Right lobe of liver (tissue), 6 donors: ENCODE data around the gene CAMSAP2. TPM values are rescaled to one million over a fixed set of nuclear protein-coding genes. Genes with fewer than 3 reads are reported as not detected.

Experiments
- ATAC-seq, 4 donors: fragments of 200-7000 bp; cut with Tn5 transposase; one replicate each; pipeline ENCODE4 v1.9.1; 2020; ENCODE audit warnings: mild to moderate bottlenecking in 4 of 4, moderate library complexity in 4 of 4
- DNase-seq, 3 donors: peaks; one replicate each; pipeline ENCODE4 v3.0.0-alpha.2; 2020
- H3K27ac ChIP-seq, 3 donors: fragments of 200-600 bp; one replicate each; pipeline ENCODE4 v1.8.0; 2022
- H3K27me3 ChIP-seq, 2 donors: fragments of 200-600 bp; one replicate each; pipeline ENCODE4 v1.8.0; 2022
- H3K36me3 ChIP-seq, 4 donors: fragments of 200-600 bp; sonication (generic) in 1 of 4; one replicate each; pipeline versions ENCODE4 v1.5.1 to v1.8.0; 2017 to 2022; ENCODE audit warnings: control low read depth in 1 of 4
- H3K4me1 ChIP-seq, 4 donors: fragments of 200-600 bp; sonication (generic) in 1 of 4; one replicate each; pipeline versions ENCODE4 v1.5.1 to v1.8.0; 2017 to 2022; ENCODE audit warnings: control low read depth in 1 of 4
- H3K4me3 ChIP-seq, 3 donors: fragments of 200-600 bp; one replicate each; pipeline ENCODE4 v1.8.0; 2022
- H3K9me3 ChIP-seq, 4 donors: fragments of 200-600 bp; sonication (generic) in 1 of 4; one replicate each; pipeline versions ENCODE4 v1.5.1 to v1.8.0; 2017 to 2022; ENCODE audit warnings: control low read depth in 1 of 4
- POLR2A ChIP-seq: fragments of 450-650 bp; IDR thresholded peaks from one replicate; pipeline ENCODE4 v1.6.1; 2017; ENCODE audit warnings: antibody characterized with exemption, mild to moderate bottlenecking
- WGBS: methylation state at CpG from one replicate; pipeline ENCODE4 v1.1.6; 2018; ENCODE audit warnings: low coverage, low lambda C conversion rate; ENCODE audit not compliant: insufficient coverage; ENCODE audit errors: missing lambda C conversion rate; 5-methylcytosine and 5-hydroxymethylcytosine counted together
- intact Hi-C, 2 donors: fragments of 100-400 bp; cut with DNase I; formaldehyde crosslinking; loops; one replicate each; pipeline versions ENCODE4 v1.11.2 to v1.14.1; 2022
- total RNA-seq, 6 experiments: library from RNA; depleted of rRNA in 2 of 6; stranded (reverse); fragments of >200 nt in 2 of 6; fragmentation: NEBNext Ultra II Directional in 3 of 6; extraction: Animal tissue kit (Norgen Biotek cat#: 25700) in 3 of 6; gene quantifications; one replicate each; pipeline versions ENCODE4 v1.1.0 to v1.2.4, GENCODE V29; 2016 to 2023
- TF ChIP-seq, protein P1 (sequence below), 4 donors: fragments of 200-600 bp in 3 of 4; fragments of 450-650 bp in 1 of 4; IDR thresholded peaks; one replicate each; pipeline versions ENCODE4 v1.5.1 to v1.8.0; 2016 to 2022; ENCODE audit warnings: antibody characterized with exemption in 4 of 4, mild to moderate bottlenecking in 2 of 4
- donor health status: DM: no; HTN: yes; CAD: no.
- donor health status: DM: no; HTN: no; CAD: no.
- donor health status: DM: no; HTN: no; CAD: no.
- donor health status: DM: no; HTN: yes; CAD: no.
- donor health status: DM: no; HTN: yes; CAD: no.

The CAMSAP2 gene
- total RNA-seq, 6 experiments from 2014 or later: 4.0 to 12.5 (median 8.0) TPM

DNA sequence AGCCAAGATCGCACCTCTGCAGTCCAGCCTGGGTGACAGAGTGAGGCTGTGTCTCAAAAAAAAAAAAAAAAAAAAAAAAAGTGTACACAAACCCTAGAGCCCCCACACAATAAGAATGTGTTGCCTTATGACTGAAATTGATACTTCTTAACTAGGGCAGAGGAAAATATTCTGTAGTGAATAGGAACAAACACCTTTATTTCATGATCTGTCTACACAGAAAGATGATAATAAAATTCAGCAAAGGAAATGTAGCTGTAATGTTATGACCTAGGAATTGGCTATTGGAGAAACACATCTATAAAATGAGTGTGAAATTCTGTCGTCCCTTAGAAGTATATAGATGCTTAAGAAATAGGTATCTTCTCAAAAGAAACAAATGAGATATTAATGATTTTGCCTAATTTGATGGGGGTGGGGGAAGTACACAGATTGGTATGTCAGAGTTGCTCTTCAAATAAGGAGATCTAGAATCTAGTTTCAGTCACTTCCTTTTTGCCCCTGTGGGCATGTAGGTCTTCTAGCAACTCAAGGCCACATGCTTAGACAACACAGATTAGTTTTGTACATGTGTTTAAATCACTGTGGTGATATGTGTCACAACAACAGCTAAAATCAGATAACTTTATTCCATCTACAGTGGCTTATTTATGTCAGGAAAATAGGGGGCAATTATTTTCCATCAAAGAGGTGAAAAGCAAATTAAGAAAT, 123.4 kb downstream of the CAMSAP2 start:
- no peaks in the 10 kb centered on the region for H3K9me3 ChIP-seq
- intact Hi-C loops: no loop called here
- H3K36me3 ChIP-seq: peaks cover 0 to 3% (median 0%) of the 10 kb centered on the region in 4 donors
- 79% methylated on average over 2 of the region's 2 CpGs for WGBS
- H3K27ac ChIP-seq: no peak overlapping the region
- no peaks in the 10 kb centered on the region for H3K4me1 ChIP-seq
- ATAC-seq: no peak
- TF ChIP-seq, protein P1, sequence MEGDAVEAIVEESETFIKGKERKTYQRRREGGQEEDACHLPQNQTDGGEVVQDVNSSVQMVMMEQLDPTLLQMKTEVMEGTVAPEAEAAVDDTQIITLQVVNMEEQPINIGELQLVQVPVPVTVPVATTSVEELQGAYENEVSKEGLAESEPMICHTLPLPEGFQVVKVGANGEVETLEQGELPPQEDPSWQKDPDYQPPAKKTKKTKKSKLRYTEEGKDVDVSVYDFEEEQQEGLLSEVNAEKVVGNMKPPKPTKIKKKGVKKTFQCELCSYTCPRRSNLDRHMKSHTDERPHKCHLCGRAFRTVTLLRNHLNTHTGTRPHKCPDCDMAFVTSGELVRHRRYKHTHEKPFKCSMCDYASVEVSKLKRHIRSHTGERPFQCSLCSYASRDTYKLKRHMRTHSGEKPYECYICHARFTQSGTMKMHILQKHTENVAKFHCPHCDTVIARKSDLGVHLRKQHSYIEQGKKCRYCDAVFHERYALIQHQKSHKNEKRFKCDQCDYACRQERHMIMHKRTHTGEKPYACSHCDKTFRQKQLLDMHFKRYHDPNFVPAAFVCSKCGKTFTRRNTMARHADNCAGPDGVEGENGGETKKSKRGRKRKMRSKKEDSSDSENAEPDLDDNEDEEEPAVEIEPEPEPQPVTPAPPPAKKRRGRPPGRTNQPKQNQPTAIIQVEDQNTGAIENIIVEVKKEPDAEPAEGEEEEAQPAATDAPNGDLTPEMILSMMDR (IDR thresholded peaks at IDR 0.05): no peak
- TF ChIP-seq POLR2A: no peak
- no peak for DNase-seq
- no peaks in the 10 kb centered on the region for H3K27me3 ChIP-seq
- H3K4me3 ChIP-seq: no peak overlapping the region

DNA sequence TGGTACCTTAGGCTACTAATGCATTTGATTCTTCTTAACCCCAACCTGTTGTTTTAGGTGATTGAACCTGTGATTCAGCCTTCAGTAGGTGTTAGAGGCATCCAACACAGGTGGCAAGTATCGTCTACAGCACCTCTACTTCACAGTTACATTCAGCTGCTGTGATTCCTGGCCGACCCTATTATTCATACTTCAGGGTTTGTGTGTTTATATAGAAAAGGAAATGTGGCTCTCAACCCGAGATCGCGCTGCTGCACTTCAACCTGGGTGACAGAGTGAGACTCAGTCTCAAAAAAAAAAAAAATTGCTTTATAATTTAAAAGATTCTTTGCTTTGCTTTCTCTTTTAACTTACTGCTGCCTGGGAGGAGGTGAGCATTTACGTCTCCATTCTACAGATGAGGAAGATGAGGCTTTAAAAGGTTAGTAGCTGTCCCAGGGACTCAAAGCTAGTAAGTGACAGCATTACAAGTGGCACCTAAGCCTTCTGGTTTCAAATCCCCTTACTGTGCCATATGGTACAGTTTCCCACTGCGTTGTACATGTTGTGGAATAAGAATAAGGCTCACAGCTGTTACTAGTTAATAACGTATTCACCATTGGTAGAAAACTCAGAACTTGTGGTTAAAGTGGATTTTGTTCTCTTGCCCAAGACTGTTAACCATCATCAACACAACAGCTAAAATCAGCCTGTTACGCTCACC, 124.2 kb downstream of the CAMSAP2 start:
- Histone ChIP-seq H3K36me3 (peaks cover 0 to 3% (median 0%) of the 10 kb centered on the region in 4 donors), H3K4me3 (no peak overlapping the region), H3K4me1 (no peaks in the 10 kb centered on the region), H3K9me3 (no peaks in the 10 kb centered on the region), H3K27me3 (no peaks in the 10 kb centered on the region), H3K27ac (no peak overlapping the region)
- DNase-seq: no peak
- WGBS: 83% methylated on average over 9 of the region's 9 CpGs
- ATAC-seq: no peak
- intact Hi-C loops: no loop called here
- no peak for TF ChIP-seq POLR2A
- TF ChIP-seq, protein P1 (IDR thresholded peaks at IDR 0.05): no peak

DNA sequence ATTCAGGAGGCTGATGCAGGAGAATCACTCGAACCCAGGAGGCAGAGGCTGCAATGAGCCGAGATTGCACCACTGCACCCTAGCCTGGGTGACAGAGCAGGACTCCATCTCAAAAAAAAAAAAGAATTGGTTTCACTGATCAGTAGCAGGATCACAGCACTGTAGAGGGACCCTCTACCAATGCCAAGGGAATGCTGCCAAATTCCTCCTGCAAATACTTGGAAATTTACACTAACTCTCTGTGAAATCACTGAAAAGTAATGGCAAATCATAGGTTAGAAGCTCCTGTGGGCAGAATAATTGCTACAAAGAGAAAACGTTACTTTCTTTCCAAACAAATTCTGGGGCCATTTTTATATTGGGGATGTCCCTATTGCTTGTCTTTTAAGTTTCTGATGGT, 127.4 kb downstream of the CAMSAP2 start:
- Histone ChIP-seq H3K9me3 (no peaks in the 10 kb centered on the region), H3K4me1 (no peaks in the 10 kb centered on the region), H3K36me3 (peaks cover 0 to 3% (median 0%) of the 10 kb centered on the region in 4 donors), H3K27me3 (no peaks in the 10 kb centered on the region), H3K4me3 (no peak overlapping the region), H3K27ac (no peak overlapping the region)
- 72% methylated on average over 3 of the region's 3 CpGs for WGBS
- intact Hi-C loops: no loop called here
- TF ChIP-seq POLR2A: no peak
- TF ChIP-seq, protein P1 (IDR thresholded peaks at IDR 0.05): no peak
- no peak for DNase-seq
- ATAC-seq: no peak

DNA sequence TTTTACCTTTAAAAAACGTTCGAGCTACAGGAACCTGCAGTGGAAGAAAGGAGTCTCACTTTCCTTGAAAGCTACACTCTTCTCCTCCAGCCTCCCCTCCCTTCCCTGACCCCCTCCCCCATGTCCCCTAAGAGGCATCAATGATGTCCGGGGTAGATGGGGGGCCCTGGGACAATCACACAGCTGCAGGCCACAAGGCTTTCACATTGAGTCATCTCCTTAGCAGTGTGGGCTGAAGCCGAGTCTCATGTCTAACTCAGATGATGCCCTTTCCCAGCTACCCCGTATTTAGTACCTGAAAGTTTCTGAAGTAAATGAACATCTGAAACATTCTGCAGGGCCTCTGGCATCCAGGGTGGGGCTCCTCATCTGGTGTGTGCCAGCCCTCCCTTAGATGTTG, 127.8 kb downstream of the CAMSAP2 start:
- Histone ChIP-seq H3K4me1 (no peaks in the 10 kb centered on the region), H3K9me3 (no peaks in the 10 kb centered on the region), H3K27me3 (no peaks in the 10 kb centered on the region), H3K4me3 (no peak overlapping the region), H3K27ac (no peak overlapping the region), H3K36me3 (peaks cover 0 to 3% (median 0%) of the 10 kb centered on the region in 4 donors)
- no peak for TF ChIP-seq POLR2A
- TF ChIP-seq, protein P1 (IDR thresholded peaks at IDR 0.05): no peak
- peak in 1 of 4 donors; percentile 12 for ATAC-seq
- WGBS: 41% methylated on average over 5 of the region's 5 CpGs
- no peak for DNase-seq
- intact Hi-C loops: no loop called here
